ENCODE data around the gene HAGH.

HAGH gene

DNA sequence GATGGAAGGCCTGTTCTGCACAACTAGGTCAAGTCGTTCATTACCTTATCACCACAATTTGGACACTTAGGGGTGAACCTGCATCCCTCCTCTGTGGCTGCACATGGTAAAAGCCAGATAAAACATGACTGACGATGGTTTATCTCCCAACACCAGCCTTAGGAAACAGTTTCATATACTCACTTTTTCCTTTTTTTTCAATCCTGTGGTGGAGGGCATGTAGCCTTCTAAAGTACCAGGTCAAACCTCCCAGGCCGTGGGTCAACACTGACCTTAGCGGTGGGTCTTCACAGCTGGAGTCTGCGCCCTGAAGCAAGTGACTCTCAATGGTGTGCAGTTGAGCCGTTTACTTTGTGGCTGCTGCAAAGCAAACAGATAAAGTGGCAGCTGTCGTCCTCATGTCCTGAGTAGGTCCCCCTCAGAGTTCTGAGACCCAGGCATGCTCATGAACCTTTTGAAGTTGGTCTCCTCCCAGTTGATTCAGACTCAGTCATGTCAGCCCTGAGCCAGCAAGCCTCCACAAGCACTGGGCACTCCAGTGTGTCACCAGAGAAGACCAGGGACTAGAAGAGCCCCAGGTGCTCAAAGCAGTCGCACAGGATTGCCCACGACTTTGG, 6.3 kb upstream of the HAGH start:
- no peak for DNase-seq (ENCODE audit: low read depth in 2 of 3, low spot score in 2 of 3)

DNA sequence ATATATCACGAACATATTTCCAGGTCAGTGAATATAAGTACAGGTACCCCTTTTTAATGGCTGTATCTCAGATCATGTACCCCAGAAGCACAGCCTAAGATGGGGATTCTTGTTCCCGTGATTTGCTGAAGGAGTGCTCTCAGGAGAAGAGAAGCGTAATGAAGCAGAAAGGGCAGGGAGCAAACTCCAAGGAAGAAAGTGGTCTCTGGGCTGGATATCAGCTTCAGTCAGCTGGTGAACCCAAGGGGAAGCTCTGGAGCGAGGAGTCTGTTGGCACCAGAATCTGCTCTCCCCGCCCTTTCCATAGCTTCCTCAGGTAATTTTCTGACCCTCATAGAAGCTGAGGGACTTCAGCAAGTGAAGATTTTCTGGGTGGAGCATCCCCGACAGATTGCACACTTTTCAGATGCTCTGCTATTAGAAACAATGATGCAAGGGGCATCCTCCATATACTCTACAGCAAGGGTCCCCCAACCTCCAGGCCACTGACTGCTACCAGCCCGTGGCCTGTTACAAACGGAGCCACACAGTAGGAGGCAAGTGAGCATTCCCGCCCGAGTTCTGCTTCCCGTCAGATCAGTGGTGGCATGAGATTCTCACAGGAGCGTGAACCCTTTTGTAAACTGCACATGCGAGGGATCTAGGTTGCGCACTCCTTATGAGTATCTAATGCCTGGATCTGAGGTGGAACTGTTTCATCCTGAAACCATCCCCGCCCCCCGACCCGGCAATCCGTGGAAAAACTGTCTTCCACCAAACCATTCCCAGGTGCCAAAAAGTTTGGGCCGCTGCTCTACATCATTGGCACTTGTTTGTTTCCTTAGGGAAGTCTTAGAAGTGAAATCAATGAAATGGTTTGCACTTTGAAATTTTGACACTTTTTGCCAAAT, 4.8 kb upstream of the HAGH start:
- no peak for DNase-seq (ENCODE audit: low read depth in 2 of 3, low spot score in 2 of 3)

DNA sequence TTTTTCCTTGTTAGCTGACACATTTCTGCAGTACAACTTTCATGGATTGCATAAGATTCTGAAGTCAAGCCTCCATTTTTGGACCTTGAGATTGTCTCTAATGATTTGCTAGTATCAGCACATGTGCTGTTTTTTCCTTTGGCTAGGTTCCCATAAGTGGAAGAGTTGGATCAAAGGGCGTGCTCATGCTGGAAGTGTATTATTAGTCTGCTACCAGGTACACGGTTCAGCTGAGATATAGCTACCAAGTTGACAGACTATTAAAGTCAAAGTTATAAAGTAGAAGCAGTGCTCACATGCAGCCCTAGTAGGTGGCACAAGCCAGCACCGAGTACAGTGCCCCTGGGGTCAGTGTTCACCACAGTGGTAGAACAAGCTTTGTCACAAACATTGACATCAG, 3.6 kb upstream of the HAGH start:
- no peak for DNase-seq (ENCODE audit: low read depth in 2 of 3, low spot score in 2 of 3)

DNA sequence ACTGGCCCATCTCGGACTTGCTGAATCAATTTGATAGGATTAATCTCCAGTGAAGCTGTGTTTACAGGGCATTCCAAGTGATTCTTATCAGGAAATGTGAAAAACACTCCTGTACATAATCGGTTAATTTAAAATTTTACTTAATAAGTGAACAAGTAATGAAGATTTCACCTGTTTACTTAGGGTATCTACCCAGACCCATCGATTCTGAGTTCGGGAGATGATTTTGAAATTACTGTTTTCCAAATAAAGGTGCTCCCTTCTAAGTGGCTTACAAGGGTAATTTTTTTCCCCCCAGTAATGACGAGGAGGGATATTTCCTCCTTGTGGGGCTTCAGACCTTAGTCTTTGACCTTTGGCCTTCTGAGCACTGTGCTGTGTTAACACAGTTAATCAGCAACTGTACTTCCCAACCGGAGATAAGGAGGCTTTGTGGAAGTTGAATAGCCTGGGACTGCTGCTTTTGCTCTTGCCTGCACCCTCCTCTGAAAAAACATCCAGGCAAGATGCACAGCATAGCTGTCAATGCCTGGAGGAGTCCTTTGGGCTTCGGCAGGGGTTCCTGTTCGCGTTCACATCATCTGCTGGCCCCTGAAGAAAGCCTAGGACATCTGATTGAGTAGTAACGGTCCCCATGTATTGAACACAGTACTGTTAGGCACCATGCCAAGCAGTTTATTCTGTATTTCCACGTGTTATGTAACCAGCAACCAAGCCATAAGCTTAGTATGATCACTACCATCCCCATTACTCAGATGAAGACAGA, 2.2 kb upstream of the HAGH start:
- no peak for DNase-seq (ENCODE audit: low read depth in 2 of 3, low spot score in 2 of 3)

DNA sequence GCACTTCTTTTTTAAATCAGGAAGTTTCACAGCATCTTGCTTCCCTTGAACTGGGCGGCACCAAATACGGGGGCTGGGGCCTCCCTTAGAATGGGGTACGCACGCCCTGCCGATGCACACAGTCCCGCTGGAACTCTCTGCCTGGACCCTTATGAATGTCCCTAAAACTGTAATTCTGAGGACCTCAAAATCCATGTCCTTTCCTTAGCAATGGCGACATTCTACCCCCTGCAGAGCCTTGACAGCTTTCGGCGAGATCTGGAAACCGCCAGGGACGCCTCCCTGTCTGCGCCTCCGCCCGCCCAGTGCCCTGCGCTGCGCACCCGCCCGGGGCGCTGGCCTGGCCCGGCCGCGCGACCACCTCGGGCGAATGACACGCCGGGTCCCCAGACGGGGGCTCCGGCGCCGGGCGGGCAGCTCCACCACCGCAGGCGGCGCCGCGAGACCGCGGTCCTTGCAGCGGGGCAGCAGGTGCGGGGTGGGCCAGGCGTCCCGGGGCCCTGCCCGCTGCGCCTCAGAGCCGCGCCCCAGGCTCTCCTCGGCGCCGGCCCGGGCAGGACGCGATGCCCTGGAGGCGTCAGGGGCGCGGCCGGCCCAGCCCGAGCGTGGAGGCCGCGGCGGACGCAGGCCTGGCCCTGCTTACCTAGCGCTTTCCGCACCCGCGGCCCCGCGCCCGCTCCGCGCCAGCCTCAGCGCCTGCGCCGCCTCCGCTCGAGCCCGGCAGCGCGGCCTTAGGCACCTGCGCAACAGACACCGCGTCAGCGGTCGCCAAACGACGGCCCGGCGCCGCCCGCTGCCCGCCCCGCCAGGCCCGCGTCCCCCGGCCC, 548 bp downstream of the HAGH start:
- DNase-seq (ENCODE audit: low read depth in 2 of 3, low spot score in 2 of 3) = peak in 2 of 3 experiments; percentile 38 to 59

DNA sequence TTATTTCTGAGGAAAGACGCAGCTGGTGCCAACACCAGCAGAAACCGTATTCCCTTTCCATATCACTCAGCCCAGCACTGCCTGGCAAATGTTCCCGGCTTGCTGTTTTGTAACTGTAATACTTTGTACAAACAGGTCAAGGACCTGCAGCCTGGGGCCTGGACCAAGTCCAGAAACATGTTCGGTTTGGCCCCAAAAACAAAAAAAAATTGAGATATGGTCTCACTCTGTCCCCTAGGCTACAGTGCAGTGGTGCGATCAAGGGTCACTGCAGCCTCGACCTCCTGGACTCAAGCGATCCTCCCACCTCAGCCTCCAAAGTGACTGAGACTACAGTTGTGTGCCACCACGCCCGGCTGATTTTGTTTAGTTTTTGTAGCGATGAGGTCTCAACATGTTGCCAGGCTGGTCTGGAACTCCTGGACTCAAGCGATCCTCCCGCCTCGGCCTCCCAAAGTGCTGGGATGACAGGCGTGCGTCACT, 1.2 kb downstream of the HAGH start:
- no peak for DNase-seq (ENCODE audit: low read depth in 2 of 3, low spot score in 2 of 3)

DNA sequence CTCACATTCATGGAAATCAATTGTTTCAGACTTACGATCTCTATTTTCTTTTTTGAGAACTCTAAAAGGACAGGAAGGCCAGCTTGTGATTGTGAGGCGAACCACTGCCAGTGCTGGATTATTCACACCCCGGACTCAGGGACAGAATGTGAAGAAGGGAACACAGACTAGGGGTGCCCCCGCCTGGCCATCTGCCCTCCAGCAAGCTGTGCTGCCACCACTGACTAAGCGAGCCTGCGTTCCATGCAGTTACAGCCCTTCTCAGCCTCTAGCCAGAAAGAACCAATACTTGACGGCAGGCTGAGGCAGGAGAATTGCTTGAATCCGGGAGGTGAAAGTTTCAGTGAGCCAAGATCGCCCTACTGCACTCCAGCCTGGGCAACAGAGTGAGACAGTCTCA, 2.8 kb downstream of the HAGH start:
- DNase-seq (ENCODE audit: low read depth in 2 of 3, low spot score in 2 of 3) = no peak

DNA sequence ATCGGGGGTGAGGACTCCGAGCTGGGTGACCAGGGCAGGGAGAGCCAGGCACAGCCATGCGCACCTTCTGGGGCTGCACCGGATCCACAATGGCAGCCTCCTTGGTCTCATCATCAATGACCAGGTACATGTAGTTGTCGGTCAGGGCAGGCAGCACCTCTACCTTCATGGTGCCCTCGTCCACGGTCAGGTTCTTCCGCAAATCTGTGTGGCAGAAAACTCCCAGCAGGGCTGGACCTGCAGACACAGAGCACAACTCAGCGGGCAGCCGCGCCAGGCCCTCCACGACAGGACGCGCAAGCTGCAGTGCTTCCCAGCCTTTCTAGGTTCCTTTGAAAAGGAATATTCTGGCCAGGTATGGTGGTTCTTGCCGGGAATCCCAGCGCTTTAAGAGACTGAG, 3.8 kb downstream of the HAGH start:
- no peak for DNase-seq (ENCODE audit: low read depth in 2 of 3, low spot score in 2 of 3)

DNA sequence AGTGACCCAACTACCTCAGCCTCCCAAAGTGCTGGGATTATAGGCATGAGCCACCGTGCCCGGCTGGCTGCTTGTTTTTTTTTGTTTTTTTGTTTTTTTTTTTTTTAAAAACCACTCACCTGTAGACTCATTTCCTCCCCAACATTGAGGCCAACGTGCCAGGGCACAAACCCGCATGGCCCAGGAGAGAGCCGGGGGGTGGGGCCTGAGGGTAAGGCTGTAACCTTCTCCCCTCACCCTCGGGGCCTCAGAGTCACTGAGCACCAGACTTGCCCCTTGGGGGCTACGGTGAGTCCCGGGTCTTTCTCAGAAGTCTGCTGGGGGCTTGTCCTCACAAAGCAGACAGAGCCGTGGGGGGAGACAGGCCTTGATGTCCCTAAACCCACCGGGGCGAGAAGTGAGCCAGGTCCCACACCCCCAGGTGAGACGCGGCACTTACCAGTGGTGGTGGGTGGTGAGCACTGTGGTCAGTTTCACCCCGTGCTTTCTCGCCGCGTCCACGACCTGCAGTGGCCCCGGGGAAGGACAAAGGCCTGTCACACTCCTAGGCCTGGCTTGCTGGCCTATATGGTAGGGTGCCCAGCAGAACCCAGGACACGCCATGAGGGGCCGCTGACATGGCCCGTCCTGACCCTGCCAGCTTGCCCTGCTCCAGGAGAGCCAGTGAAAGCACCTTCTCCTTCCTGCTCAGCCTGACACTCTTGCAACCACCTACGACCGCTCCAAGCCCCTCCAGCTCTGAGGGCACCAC, 4.6 kb downstream of the HAGH start:
- no peak for DNase-seq (ENCODE audit: low read depth in 2 of 3, low spot score in 2 of 3)

DNA sequence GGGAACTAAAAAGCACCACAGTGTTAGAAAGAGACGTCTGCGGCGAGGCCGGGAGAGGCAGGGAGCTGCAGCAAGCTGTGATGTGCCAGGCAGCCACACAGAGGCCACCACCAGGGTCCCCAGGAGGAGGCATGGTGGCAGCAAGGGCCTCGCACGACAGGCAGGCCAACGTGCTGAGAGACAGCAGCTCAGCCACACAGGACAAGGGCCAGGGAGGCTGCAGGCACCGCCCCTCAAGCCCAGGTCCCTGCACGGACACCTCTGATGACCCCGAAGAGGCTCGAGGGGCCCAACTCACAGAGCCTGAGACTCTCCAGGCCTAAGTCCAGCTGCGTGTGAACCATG, 5.7 kb downstream of the HAGH start:
- no peak for DNase-seq (ENCODE audit: low read depth in 2 of 3, low spot score in 2 of 3)

DNA sequence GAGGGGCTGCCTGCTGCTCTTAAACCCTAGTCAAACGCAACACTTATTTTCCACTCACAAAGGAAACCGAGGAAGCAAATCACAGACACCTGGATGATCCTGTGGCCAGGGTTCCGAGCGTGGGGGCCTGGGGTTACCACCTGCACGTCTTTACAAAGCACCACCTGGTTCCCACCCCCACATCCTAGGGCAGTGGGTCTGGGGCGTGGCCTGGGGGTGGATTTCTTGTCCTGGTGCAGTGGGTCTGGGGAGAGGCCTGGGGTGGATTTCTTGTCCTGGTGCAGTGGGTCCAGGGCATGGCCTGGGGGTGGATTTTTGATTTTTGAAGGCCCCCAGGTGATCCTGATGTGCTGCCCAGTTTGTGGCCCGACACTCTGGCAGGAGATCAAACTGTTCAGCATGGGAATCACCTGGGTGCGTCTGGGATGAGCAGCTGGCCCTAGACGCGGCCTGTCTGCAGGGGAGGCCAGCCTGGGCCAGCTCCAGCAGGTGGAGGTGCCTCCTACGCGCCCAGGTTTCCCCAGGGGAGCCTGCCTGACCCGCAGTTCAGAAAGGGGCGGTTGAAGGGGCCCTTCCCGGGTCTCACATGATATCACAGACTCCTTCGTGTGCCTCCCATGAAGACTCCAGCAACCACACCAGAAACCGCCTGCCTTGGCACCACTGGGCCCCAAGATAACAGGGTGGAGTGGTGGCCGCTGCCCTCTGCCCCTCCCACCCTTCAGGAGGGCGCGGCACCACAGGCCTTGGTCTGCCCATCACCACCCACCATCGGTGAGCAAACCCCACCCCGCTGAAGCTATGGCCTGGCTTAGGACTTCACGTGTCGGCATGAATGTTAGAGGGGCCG, 6.3 kb downstream of the HAGH start:
- no peak for DNase-seq (ENCODE audit: low read depth in 2 of 3, low spot score in 2 of 3)

DNA sequence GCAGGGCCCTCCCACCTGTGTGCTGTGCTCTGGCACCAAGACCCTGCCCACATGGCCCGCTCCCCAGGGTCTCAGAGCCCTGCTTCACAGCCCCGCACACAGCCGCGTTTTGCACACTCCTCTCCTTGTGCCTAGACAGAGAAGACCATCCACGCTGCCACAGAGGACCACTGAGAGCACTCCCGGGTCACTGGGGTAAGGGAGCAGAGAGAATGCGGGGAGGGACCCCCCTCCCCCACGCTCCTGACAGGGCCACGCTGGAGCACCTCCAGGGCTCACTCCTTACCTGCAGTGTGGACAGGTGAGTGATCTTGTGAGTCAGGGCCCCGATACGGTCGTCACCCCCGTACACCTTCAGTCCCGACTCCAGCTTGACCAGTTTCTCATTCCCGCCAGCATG, 7.0 kb downstream of the HAGH start:
- no peak for DNase-seq (ENCODE audit: low read depth in 2 of 3, low spot score in 2 of 3)

DNA sequence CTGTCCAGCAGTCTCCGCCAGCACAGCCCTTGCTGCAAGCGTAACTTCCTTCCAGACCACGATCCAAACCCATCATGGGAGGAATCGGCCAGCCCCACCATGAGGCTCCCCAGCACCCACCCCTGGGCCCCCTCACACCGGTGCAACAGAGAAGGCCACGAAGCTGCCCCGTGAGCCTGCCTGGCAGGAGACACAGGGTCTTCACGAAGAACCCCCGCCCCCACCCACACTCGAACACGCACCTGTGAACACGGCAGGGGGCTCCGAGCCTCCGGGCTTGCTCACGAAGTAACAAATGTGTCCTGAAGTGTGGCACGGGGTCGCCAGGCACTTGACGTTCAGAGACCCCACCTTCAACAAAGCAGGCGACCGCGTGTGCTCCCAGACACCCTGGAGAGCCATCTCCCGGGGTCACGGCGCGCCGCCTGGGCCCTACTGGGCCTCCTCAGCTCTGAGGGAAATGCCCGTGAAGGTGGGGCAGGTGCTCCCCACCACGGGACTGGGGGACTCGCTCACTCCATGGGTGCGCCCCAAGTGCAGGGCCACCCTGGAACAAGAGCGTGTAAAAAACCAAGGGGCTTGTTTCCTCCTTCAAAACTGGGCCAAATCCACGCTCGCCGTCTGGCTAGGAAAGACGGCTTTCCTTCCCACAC, 7.6 kb downstream of the HAGH start:
- DNase-seq (ENCODE audit: low read depth in 2 of 3, low spot score in 2 of 3) = no peak

DNA sequence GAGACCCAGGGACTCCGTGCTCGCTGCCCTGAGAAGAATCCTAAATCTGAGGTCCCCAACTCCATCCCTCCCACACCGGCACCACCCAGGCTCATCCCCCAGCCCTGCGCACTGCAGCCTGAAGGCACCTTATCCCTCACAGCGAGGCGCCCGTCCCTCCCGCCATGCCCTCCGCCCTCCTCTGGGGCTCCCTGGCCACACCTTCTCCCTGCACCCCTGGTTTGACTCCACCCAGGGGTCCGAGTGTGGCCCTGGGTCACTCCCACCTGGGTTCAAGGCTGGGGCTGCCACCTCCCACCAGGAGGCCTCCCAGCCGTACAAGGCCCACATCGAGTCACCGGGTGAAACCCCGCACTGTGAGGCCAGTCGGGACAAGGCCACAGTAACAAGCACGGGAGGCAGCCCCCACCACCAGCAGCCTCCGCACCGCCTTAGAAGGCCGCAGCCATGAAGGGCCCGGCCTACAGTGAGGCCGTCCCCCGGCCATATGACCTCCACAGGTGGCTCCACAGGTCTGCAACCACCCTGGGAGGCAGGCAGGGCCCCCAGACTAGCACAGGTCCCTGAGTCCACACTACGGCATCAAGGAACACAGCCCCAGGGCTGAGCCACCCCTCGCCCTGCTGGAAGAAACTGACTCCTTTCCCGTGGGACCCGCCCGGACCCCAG, 8.3 kb downstream of the HAGH start:
- DNase-seq (ENCODE audit: low read depth in 2 of 3, low spot score in 2 of 3) = no peak

DNA sequence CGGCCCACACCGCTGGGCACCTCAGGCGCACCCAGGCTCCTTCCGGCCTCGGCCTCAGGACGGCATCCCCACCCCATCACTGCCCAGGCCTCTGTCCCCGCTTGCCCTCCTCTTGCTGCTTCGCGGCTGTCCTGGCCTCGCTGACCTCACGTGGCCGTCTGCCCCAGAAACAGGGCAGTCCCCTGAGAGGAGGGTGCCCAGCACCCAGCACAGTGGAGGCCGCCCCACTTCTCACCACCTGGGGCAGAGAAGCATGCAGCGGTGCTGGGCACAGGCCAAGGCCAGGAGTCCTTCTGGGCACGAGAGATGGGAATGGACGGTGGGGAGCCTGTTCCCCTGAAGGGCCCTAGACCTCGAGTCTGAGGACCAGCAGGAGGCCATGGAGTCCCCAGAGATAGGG, 8.9 kb downstream of the HAGH start:
- no peak for DNase-seq (ENCODE audit: low read depth in 2 of 3, low spot score in 2 of 3)

DNA sequence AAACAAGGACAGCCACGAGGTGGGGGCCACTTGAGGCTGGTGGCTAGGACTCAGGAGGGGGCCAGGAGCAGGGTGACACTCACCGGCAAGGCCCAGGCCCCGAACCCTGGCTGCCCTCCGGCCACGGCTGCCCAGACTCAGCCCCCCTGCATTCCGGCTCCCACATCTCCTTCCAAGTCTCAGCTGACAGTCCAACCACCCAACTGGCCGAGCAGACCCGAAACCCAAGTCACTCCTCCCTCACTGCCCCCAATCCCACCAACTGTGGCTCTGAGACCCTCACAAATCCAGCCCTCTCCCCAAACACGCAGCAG, 9.4 kb downstream of the HAGH start:
- DNase-seq (ENCODE audit: low read depth in 2 of 3, low spot score in 2 of 3) = no peak

DNA sequence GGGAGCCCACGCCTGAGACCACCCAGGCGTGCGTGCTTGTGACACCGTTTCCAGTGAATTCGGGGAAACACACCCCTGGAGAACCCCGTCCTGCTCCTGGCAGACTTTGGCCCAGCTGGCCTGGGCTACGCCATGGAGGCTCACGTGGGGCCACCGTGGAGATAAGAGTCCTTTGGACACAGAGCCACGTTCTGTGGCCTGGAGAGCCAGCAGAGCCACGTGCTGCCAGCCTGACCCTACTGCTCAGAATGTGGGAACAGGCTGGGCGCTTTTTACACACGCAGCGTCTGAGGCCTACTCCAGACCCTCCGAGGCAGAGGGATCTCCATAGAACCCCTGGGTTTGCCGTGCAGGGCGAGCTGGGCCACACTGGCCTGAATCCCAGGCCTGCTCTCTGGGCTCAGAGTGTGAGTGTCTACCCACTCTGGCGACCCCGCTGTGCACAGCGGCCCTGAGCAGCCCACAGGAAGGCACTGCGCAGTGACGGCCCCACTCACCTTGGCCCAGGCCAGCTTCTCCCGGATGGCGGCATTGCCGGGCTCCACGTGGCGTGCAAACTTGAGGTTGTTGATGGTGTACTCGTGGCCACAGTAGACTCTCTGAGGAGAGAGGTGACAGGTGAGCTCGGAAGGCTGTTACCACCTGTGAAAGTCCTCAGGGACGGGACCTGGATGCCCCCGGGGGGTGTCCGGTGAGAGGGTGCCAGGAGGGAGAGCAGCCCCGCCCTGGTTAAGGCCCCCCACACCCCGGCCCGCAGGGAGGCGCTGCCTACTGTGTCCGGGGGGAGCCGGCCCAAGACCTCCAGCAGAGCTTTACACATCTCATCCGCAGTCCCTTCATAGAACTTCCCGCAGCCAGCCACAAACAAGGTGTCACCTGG, 10.0 kb downstream of the HAGH start:
- no peak for DNase-seq (ENCODE audit: low read depth in 2 of 3, low spot score in 2 of 3)

DNA sequence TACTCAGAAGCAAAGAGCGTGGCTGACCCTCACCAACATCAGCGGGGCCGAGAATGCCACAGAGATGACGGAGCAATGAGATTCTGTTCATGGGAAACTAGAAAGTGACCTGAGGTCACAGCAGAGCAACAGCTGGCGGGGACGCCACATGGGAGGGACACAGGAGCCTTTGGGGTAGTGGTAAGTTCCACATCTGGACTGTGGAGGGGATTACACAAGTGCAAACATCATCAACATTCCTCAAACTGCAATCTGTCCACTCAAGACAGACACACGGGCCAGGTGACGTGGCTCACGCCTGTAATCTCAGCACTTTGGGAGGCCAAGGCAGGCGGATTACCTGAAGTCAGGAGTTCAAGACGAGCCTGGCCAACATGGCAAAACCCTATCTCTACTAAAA, 11.2 kb downstream of the HAGH start:
- DNase-seq (ENCODE audit: low read depth in 2 of 3, low spot score in 2 of 3) = no peak
